GM12801 (cell line): ENCODE results near the gene RASD2.

Experiments used
- TF ChIP-seq, protein P1 (sequence below): IDR thresholded peaks from one replicate; pipeline ENCODE4 v1.5.1; 2011; ENCODE audit warnings: control low read depth; ENCODE audit not compliant: insufficient read length; ENCODE audit errors: extremely low read depth

Gene RASD2

DNA sequence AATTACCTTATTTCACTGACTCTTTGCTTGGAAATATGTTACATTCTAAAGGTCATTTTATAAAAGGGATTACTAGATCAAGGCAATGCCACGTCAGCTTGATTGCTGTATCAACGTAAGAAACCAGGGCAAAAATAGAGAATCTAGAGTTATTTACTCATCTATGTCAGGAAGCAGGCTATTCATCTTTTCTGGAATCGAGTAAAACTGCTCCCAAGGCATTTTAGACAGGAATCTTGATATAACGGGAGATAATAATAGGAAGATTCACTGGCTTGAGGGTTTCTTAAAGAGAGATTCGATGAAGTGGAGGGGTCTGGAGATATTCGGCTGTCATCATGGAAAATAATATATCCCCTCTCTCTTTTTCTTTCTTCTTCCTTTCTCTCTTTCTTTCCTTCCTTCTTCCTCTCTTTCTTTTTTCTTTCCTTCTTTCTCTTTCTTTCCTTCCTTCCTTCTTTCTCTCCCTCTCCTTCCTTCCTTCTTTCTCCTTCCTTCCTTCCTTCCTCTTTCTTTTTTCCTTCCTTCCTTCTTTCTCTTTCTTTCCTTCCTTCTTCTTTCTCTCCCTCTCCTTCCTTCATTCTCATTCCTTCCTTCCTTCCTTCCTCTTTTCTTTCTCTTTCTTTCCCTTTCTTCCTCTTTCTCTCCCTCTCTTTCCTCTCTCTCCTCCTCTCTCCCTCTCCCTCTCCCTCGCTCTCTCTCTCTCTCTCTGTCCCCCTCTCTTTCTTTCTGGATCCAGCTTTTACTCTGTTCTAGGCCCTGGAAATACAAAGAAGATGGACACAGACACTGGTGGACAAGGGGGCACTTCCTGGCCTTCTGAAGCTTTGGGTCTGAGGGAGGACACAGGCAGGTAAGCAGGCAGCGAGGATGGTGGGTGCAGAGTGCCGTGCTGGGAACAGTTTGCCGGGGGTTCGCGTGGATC, 18.1 kb upstream of the RASD2 start:
- TF ChIP-seq, protein P1, sequence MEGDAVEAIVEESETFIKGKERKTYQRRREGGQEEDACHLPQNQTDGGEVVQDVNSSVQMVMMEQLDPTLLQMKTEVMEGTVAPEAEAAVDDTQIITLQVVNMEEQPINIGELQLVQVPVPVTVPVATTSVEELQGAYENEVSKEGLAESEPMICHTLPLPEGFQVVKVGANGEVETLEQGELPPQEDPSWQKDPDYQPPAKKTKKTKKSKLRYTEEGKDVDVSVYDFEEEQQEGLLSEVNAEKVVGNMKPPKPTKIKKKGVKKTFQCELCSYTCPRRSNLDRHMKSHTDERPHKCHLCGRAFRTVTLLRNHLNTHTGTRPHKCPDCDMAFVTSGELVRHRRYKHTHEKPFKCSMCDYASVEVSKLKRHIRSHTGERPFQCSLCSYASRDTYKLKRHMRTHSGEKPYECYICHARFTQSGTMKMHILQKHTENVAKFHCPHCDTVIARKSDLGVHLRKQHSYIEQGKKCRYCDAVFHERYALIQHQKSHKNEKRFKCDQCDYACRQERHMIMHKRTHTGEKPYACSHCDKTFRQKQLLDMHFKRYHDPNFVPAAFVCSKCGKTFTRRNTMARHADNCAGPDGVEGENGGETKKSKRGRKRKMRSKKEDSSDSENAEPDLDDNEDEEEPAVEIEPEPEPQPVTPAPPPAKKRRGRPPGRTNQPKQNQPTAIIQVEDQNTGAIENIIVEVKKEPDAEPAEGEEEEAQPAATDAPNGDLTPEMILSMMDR: no peak

DNA sequence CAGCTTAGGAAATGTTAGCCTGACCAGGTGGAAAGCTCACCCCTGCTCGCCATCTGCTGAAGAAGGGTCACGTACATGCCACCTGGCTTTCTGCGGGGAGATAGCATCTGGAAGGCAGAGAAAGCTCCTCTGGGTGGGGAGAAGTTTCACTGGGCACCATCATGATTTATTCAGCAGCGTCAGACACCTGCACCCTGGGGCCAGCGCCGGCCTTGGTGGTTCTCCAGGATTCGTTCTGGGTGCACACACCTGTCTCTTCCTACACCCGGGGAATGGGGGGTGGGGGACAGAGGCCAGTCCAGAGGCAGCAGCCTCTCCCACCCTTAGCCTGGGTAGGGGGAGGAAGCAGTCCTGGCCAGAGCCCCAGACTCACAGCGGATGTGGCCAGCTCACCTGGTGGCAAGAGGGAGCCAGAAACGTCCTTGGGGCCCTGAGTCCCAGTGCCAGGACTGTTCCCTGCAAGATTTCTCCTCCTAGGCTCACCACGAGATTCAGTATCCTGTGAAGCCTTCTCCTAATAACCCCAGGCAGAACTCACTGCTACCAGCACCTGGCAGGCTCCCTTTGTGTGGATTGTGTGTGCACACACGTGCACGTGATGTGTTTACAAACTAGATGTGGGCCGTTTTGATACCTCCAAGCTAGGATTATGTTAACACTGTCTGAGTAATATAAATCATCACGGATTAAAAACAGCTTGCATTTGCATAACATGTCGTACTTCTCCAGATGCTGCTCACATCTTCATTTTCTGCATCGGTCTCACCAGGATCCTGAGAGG, 17.3 kb upstream of the RASD2 start:
- TF ChIP-seq, protein P1: no peak

DNA sequence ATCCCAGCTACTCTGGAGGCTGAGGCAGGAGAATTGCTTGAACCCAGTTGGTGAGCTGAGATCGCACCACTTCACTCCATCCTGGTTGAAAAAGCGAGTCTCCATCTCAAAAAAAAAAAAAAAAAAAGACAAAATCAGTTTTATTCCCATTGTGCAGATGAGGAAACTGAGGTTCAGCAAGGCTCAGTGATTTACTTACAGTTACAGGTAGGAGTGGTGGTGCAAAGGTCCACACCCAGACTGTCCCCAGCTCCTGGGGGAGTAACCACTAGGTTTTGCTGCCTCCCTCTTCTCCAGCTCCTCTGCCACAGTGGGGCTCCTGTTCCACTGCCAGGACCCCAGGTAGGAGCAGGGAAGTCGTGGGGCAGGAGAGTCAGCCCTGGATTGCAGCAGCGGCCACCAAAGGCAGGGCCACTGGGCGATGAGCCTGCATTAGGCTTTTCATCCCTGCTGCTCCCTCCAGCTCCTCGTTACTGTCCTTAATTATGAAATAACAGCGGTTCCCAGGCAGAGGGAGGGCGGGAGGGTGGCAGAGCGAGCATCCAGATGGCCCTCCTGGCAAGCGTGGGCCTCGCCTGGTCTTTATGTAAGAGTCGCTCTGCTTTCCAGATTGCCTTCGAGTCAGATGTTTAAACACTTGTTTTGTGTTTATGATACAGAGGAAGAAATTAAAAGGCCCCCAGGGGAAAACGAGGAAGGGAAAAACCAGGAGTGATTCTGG, 15.5 kb upstream of the RASD2 start:
- TF ChIP-seq, protein P1: no peak

DNA sequence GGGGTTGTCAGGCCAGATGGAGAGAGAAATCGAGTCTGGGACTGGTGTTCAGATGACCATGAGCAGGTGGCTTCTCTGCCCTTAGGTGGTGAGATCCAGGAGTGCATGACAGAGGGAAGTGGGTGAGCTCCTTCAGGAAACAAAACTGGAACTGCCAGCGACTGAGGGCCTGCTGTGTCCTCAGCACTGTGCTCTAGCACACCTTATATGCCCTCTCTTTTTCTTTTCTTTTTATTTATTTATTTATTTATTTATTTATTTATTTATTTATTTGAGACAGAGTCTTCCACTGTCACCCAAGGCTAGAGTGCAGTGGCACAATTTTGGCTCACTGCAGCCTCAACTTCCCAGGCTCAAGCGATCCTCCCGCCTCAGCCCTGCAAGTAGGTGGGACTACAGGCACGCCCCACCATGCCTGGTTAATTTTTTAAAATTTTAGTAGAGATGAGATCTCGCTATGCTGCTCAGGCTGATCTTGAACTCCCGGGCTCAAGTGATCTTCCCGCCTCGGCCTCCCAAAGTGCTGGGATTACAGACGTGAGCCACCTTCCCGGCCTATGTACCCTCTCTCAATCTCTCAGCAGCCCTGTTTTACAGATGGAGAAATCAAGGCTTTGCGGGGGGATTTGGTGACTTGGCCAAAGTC, 14.8 kb upstream of the RASD2 start:
- TF ChIP-seq, protein P1: no peak

DNA sequence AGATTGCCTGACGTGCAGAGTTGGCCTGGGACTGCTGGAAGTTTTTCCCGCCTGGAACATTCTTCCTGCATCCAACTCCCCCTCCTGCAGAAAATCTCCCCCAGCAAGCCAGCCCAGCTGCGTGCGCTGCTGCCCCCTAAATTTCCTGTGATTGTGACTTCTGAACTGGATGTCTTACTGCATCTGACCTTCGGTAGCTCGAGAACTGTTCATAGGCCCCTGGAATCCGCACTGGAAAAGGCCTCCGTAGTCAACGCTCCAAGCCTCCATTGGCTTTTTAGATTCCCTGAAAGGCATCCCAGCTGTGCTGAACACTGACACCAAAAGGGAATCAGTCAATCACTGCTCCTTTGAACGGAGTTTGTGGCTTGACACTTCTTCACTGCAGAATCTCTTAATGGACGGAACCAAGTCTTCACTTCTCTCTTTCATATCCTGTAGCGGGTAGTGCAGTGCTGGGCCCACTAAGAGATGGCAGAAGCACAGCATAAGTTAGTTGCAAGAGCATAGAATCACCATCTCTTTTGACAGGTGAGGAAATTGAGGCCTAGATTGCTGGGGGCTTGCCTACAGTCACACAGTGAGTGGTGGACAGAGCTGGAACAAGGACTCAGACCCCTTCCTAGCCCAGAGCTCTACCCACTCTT, 14.2 kb upstream of the RASD2 start:
- TF ChIP-seq, protein P1: no peak

DNA sequence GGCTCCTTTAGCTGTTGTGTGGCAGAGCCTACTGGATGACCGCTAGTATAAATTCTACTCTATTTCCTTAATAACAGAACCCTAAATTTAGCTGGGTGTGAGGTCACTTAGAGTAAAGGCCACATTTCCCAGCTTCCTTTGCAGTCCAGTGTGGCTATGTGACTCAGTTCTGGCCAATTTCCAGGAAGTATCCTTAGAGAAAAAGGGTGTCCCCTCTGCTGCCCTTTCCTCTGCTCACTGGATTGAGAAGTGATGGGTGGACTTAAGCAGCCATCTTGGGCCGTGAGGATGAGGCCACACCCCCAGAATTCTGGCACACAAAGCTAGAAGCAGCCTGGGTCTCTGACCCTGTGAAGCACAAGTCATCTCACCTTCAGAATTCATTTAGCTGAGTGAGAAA, 11.7 kb upstream of the RASD2 start:
- TF ChIP-seq, protein P1: no peak
